Measurements from ENCODE around the gene CNGB1.
"Not testable (repeated sequence)": the region's sequence is repeated elsewhere in the genome, so short reads cannot be mapped to it uniquely, and the experiment has no call there.

CNGB1 gene

DNA sequence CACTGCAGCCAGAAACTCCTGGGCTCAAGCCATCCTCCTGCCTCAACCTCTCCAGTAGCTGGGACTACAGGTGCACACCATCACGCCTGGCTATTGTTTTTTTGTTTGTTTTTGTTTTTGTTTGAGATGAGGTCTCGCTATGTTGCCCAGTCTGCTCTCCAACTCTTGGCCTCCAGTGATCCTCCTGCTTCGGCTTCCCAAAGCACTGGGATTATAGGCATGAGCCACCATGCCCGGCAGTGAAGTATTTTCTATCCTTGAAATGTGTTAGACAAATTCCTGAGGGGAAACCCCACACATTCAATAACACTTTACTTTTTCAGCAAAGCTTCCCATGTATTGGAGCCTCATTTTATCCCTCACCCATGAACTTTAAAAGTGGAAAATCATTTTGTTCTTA lies 87.4 kb downstream of the CNGB1 start:
- DNase-seq: no peak

DNA sequence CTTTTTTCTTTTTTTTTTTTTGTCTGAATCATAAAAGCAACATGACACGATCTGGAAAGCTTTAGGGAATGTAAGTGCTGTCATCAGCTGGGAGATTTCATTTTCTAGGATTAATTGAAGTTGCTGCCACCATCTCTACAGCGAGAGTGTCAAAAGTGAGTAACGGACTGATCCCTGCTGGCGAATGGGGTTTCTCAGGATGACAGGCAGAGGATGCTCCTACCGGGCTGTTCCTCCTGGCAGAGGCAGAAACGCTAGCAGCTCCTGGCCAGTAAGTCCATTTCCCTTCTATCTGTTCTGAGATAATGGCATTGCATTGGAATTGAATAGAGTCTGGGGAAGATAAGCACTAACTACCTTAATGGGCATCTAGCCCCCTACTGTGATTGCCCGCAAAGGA lies 88.1 kb downstream of the CNGB1 start:
- DNase-seq: no peak

DNA sequence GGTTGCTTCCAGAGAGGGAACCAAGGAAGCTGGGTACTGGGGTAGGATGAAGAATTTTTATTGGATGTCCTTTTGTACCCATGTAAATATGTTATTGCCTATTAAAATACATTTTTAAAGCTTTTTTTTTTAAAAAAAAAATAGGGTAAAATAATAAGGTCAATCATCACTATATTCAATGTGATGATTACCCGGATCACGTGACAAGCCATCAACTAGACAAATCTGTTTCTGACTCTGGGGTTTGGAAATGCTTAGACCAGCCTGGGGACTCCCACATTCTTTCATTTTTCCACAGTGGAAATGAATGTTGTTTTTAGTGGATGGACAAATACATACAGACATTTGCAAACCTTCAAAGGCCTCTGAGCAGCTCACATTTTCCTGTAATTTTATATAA lies 88.7 kb downstream of the CNGB1 start:
- no peak for DNase-seq

GRCh38 chr16:57878586-57878985 lies 92.3 kb downstream of the CNGB1 start:
- no peak for DNase-seq

GRCh38 chr16:57876210-57876609 lies 94.7 kb downstream of the CNGB1 start:
- DNase-seq: no peak

DNA sequence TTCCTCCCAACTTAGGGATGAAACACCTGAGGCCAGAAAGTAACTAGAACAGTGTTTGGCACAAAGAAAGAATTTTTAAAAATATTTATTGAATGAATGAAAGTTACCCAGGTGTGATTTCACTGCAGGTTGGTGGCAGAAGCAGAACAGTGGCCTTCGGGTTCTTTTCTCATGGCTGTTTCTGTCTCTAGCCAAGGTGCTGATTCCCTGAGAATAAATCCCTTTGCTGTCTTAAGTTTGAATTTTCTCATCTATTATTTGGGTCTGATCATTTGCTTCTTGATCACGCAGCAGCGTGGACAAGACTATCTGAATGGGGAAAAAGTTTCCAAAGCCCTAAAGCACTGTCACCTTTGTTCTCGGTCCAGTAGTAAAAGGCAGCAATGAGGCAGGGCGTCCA lies 95.6 kb downstream of the CNGB1 start:
- DNase-seq: no peak

DNA sequence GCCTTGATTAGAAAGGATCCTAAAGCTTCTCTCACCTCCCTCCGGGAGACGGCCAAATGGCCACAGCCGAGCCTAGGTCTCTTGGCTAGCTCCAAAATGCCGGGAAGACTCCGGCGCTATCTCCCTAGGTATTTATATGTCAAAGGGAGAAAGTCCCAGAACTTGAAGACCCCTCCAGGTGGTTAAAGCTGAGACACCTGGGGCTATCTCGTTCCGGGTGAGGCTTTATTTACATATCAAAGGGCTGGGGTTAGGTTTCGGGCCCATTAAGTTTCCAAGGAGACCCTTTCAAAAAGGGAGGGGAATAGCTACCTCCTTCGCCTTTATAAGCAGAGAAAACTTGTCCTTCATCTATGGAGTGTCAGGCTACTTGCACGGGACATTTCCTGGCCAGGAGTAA lies 97.7 kb downstream of the CNGB1 start:
- peak; percentile 39 for DNase-seq

DNA sequence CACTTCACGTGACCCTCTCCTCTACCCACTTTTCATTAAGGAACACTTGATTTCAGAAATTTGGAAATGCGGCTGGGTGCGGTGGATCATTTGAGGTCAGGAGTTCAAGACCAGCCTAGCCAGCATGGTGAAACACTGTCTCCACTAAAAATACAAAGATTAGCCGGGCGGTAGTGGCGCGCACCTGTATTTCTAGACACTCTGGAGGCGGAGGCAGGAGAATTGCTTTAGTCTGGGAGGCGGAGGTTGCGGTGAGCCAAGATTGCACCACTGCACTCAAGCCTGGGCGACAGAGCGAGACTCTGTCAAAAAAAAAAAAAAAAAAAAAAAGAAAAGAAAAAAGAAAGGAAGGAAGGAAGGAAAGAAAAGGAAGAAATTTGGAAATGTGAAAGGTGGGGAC lies 98.2 kb downstream of the CNGB1 start:
- DNase-seq: not testable (repeated sequence)

GRCh38 chr16:57871456-57871855 lies 99.5 kb downstream of the CNGB1 start:
- DNase-seq: no peak

- DNase-seq: no peak
Measured at GRCh38 chr16:57870753-57871454, 100.0 kb downstream of the CNGB1 start.

DNA sequence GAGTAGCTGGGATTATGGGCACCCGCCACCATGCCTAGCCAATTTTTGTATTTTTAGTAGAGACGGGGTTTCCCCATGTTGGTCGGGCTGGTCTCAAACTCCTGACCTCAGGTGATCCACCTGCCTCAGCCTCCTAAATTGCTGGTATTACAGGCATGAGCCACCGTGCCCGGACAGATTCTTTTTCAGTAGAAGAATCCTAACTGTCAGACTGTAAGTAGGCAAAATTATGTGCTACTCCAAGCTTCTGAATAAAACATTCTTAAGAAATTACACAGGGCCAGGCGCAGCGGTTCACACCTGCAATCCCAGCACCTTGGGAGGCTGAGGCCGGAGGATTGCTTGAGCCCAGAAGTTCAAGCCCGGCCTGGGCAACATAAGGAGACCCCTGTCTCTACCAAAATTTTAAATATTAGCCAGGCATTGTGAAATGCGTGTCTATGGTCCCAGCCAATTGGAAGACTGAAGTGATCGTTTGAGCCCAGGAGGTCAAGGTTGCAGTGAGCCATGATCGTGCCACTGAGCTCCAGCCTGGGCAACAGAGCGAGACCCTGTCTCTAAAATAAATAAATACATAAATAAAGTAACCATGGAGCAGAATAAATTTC lies 101.9 kb downstream of the CNGB1 start:
- DNase-seq: no peak

- DNase-seq: no peak
Measured at GRCh38 chr16:57867000-57867561, 103.8 kb downstream of the CNGB1 start.

- no peak for DNase-seq
Measured at GRCh38 chr16:57866529-57866918, 104.4 kb downstream of the CNGB1 start.

DNA sequence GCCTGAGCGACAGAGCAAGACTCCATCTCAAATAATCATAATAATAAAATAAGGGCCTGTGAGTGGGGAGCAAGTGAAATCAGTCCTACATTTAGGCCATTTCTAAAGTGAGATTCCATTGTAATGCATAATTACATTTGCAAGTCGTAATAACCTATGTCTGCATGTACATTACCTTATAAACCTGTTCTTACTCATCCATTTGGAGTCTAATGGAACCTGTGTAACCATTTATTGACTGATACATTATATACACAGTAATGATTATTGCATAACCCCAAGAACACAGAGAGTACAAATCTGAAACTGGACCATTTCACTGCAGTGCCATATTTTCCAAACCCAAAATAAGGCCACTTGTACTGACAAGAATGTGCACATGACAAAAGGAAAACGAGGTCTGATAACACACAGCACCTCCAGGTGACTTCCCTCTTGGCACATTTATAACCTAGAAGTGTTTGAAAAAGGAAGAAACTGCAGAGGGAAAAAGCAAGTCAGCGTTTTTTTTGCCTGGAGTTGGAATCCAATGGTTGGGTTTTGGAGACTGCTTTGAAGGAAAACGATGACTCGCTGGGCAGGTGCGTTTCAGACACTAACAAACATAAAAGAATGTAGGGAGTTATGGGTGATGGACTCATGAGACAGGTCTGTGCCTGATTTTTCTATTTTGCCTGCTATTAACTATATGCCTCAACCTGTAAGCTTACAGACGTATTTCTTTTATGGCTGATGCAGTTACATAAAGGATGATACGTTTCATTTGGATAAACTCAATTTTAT lies 105.0 kb downstream of the CNGB1 start:
- DNase-seq: no peak

- DNase-seq: peak; percentile 30
Measured at GRCh38 chr16:57863434-57864160, 107.3 kb downstream of the CNGB1 start.

DNA sequence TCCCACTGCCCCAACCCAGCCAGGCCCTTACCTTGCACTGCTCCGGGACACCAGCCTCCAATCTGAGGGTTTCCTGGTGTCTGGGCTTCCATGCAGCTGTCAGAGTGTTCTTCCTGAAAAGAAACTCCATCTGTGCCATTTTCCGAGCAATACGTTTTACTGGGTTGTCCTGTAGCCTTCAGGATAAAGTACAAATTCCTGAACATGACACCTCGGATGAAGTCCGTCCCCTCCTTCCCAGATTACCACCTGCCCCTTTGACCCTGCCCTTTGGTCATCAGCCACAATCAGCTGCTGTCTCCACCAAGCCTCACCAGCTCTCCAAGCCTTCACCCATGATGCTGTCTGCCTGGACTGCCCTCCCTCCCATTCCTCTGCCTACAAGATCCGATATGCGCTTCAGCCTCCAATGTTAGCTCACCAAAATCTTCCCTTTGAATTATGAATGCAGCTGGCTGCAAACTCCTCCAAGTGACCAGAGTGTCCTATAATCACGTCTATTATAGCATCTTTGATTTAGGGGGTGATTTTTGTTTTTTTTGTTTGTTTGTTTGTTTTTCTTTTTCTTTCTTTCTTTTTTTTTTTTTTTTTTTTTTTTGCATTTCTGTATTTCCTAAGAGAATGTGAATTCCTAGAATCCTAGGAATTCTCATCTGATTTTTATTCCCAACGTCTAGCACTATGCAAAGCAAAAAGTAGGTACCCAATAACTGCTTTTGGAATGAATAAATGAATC lies 108.1 kb downstream of the CNGB1 start:
- DNase-seq: no peak

DNA sequence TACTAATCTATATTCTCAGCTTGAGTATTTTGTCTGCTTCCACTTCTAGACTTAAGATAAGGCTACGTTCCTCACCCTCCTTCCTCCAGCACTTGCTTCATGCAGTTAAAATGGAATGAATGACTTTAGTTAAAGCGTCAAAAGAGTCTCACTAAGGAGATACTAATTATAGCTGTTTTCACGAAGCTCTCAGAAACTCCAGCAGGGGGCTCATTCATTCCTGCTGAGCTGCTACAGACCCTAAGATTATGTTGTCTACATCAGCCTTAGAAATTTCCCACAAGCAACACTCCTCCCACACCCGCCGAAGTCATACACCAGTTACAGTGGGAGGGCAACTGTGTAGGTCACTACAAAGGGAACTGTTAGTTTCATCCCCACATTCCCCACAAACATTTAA lies 111.6 kb downstream of the CNGB1 start:
- no peak for DNase-seq

DNA sequence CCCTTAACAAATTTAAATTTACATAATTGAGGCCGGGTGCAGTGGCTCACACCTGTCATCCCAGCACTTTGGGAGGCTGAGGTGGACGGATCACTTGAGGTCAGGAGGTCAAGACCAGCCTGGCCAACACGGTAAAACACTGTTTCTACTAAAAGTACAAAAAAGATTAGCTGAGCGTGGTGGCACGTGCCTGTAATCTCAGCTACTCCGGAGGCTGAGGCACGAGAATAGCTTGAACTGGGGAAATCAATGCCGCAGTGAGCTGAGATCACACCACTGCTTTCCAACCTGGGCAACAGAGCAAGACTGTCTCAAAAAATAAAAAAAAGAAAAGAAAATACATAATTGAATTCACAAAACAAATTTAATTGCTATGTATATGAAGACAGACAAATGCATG lies 112.3 kb downstream of the CNGB1 start:
- no peak for DNase-seq

DNA sequence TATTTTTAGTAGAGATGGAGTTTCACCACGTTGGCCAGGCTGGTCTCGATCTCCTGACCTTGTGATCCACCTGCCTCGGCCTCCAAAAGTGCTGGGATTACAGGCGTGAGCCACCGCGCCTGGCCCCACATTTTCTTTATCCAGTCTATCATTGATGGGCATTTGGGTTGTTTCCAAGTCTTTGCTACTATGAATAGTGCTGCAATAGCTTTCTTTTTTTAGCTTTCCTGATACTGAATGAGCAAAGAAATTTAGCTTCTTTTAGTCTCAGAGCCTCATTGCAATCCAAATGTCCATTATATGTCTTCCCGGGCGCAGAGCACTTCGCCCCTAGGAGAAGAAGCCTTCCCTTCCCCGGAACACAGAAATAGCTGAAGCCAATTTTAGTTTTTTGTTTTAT lies 112.9 kb downstream of the CNGB1 start:
- not testable (repeated sequence) for DNase-seq

- no peak for DNase-seq
Measured at GRCh38 chr16:57855188-57855587, 115.7 kb downstream of the CNGB1 start.

GRCh38 chr16:57852189-57852588 lies 118.7 kb downstream of the CNGB1 start:
- DNase-seq: no peak

DNA sequence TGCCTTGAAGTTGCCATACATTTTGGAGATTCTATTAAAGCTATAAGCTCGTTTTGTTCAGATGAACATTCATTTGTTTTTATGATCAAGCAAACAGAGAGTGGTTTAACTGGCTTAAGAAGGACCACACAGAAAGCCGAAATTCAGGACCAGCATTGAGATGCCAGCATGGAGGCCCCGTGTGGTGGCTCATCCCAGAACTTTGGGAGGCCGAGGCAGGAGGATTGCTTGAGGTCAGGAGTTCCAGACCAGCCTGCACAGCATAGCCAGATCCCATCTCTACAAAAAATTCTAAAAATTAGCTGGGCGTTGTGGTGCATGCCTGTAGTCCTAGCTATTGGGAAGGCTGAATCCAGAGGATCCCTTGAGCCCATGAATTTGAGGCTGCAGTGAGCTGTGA lies 122.7 kb downstream of the CNGB1 start:
- DNase-seq: no peak
